ENCODE results near the gene GABBR2.
"Not testable (repeated sequence)": the region's sequence is repeated elsewhere in the genome, so short reads cannot be mapped to it uniquely, and the experiment has no call there.

GABBR2 gene

GRCh38 chr9:98686961-98687855 is 21.5 kb downstream of the GABBR2 start:
- no peak for DNase-seq (ENCODE audit: low read depth)

- DNase-seq (ENCODE audit: low read depth): not testable (repeated sequence)
Observed at GRCh38 chr9:98684816-98685215, 23.9 kb downstream of the GABBR2 start.

DNA sequence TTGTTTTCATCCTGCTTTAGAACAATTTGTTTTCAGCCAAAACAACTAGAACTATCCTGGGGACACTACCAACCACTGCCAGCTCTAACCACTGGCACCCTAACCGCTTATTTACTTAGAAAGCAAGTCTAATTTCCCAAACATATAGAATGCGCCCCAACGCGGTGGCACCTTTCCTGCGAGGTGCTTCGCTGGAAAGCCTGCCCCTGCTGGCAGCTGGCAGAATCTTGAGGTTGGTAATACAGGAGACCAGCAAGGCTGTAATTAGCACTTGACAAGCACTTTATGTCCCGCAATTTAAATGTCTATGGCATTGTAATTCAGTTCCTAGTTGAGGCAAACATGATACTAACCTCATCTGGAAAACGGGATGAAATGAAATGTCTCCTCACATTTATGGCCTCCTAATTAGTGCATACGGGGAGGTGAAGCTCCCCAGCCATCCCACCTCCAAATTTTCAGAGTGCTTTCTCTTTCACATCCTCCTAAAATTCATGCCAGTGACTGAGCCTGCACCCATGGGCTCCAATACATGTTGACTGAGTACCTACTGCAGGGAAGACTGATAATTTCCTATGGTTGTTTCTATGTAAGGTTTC is 30.4 kb downstream of the GABBR2 start:
- DNase-seq (ENCODE audit: low read depth): no peak

- DNase-seq (ENCODE audit: low read depth): no peak
Observed at GRCh38 chr9:98673681-98674080, 35.1 kb downstream of the GABBR2 start.

DNA sequence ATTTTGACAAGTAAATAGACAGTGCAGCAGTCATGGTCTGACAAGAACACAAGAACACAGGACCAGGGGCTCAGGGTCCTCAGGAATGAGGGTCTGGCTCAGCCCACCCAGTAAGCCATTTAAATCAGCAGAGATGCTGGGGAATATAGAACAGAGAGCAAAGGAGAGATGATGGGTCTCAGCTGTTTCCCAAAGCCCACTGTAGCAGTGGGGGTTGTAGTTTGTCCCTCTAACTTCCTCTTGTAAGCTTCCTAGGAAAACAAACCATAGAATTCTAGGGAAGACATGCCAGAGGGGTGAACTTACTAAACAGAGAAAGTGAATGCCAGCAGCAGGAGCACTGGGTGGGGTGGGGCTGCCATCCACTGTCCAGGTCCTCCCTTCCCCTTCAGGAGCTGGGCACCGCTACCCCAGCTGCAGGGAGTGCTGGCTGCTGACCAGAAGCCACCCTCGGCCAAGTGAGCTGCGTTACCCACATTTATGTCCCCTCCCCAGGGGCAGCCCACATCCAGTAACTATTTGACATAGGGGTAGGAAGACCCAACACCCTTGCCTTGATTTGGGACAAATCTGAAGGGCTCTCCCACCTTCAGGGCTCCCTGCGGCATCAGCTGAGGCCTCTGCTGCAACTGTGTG is 41.6 kb downstream of the GABBR2 start:
- no peak for DNase-seq (ENCODE audit: low read depth)

- DNase-seq (ENCODE audit: low read depth): no peak
Observed at GRCh38 chr9:98665501-98665900, 43.2 kb downstream of the GABBR2 start.

DNA sequence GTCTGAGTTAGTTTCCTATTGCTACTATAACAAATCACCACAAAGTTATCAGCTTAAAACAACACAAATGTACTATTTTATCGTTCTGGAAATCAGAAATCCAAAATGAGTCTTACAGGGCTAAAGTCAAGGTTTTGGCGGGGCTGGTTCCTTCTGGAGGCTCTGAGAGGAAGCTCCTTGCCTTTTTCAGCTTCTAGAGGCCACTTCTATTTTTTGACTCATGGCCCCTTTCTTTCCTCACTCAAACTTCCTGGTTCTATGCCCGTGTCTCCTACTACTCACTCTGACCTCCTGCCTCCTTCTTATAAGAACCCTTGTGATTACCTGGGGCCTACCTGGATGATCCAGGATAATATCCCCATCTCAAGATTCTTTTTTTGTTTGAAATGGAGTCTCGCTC is 48.2 kb downstream of the GABBR2 start:
- DNase-seq (ENCODE audit: low read depth): no peak

DNA sequence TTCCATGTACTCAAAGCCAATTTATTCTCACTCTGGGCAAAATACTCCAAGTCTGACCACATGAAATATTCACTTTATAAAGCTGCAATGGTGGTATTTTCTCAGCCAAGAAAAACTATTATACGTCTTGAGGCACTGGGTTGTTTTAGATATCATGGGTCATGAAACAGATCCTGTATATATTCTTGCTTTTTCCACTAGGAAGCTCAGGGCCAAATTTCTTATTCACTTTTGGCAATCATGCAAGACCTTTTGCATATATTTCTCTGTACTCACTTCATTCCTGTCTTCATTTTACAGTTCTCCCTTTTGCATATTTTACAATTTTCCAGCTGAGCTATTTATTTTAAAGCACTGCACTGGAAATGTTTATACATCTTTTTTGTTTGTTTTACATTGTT is 49.8 kb downstream of the GABBR2 start:
- DNase-seq (ENCODE audit: low read depth): no peak

- DNase-seq (ENCODE audit: low read depth): peak; percentile 53
Observed at GRCh38 chr9:98657897-98658296, 50.8 kb downstream of the GABBR2 start.

DNA sequence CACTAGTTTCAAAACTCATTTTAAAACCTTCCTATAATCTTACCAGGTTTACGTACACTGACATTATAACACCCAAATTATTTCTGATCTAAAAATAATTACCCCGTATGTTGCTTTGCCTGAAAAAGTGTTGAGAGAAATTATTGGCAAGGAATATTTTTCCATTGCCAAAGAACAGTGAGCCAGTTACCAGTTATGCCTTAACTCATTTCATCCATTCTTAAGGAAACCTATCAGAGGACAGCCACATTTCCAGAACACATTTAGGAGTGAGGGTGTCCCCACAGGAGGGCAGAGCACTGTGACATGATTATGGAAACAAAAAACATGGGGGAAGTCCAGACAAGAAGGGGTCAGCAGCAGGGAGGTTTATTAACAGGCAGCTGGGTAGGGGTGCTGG is 52.2 kb downstream of the GABBR2 start:
- DNase-seq (ENCODE audit: low read depth): no peak

DNA sequence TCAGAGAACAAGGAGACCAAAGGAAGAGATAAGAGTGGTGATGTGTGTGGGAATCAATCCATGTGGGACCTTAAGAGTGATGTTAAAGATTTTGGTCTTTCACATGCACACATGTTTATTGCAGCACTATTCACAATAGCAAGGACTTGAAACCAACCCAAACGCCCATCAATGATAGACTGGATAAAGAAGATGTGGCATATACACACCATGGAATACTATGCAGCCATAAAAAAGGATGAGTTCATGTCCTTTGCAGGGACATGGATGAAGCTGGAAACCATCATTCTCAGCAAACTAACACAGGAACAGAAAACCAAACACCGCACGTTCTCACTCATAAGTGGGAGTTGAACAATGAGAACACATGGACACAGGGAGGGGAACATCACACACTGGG is 53.3 kb downstream of the GABBR2 start:
- not testable (repeated sequence) for DNase-seq (ENCODE audit: low read depth)

- peak; percentile 85 for DNase-seq (ENCODE audit: low read depth)
Observed at GRCh38 chr9:98654247-98654646, 54.5 kb downstream of the GABBR2 start.

DNA sequence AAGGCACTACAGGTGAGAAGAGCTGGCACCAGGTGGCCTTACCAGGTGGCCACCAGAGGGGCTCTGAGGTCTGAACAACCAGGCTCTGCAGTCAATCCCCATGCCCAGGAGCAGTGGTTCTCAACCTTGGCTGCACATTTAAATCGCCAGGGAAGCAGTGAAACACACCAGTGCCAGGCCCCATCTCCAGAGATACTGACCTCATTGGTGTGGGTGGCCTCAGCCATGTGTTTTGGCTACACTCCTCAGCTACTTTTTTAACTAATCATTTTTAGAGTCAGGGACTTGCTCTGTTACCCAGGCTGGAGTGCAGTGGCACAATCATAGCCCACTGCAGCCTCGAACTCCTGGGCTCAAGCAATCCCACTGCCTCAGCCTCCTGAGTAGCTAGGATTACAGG is 56.0 kb downstream of the GABBR2 start:
- no peak for DNase-seq (ENCODE audit: low read depth)

GRCh38 chr9:98652302-98652701 is 56.4 kb downstream of the GABBR2 start:
- DNase-seq (ENCODE audit: low read depth): no peak

DNA sequence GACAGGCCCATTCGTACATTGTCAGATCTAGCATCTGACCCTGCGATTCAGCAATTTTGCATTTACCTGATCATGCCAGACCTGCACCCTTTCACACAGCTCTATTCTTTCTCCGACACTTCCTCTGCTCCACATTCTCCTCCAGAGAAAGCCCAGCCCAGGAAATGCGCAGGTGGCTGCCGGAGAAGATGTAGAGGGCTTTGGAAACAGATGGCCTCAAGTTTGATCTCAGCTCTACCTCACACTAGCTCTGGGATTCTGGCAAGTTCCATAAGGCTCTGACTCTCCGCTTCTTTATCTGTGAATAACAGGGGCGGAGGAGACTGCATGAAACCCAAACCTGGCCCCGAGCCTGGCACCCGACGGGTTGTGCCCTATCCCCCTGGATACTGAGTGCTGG is 61.5 kb downstream of the GABBR2 start:
- no peak for DNase-seq (ENCODE audit: low read depth)

DNA sequence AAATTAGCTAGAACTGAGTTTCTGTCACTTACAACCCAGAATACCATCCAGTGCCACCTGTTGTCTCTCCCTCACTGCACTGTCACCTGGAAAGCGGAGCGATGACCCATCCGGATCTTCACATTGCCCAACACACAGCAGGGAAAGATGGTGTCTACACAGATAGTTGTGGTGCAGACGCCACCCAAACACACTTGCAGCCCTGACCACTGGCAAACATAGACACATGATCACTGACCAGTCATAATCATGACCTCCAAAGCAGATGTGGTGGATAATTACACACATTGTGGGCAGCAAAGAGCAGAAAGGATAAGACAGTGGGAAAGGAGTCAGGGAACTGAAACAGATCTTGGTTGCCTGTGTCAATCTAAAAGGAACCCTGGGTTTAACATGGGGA is 64.7 kb downstream of the GABBR2 start:
- DNase-seq (ENCODE audit: low read depth): no peak

DNA sequence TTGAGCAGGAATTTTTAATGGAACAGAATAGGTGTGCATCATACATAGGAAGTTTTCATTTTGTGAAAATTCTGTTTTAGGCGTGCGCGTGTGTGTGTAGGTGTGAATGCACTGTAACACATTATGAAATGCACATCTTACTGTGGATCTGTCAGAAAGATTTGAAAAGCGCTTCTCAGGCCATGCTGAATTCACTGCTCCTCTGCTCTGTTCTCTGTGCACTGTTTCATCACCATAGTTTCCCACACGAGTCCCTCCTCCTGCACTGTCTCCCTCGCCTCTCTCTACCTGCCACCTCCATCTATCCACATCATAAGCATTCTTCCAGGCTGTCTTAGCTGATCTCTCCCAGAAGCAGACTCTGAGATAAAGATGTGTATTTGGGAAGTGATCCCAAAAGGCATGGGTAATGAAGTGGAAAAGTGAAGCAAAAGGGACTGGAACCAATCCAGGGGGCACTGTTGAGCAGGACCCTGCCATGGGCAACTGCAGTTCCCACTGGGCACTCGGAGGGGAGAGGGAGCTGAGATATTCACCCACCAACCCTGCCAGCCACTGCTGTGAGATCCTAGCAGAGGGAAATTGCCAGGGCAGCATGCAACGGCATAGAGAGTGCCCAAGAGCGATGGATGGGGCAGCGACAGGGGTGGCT is 65.9 kb downstream of the GABBR2 start:
- no peak for DNase-seq (ENCODE audit: low read depth)

DNA sequence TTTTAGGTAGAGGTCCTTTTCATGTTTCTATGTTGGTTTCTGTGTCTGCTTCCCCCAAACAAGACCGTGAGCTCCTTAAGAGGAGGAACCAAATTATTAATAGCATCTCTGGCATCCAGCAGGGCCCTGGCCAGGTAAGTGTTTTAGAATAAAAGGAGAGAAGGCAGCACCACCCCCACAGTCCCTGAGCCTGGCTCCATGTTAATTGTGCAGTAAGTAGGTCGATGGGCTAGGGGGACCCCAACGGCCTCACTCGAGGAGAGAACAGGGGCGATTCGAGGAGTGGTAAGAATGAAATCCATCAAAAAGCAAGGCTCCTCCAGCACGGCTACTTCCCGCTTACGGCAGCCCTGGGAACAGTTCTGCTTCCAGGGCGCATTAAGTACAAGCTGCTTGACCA is 67.0 kb downstream of the GABBR2 start:
- DNase-seq (ENCODE audit: low read depth): no peak

DNA sequence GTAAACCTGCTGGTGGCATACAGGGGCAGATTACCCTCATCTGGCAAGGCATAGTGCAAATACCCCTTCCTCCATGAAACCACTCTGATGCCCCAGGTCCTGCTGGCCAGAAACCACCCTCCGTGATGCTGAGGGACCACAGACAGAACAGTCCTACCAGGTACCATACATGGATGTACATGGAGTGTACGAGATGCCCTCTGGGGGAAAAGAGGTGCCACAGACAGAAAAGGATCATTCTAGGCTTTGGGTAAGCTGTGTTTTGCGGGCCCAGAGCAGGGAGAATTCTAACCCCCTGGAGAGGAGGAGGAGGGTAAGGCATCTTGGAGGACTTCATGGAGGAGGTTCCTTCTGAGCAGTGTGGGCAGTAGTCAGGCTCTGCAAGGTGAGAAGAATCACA is 68.3 kb downstream of the GABBR2 start:
- no peak for DNase-seq (ENCODE audit: low read depth)

- DNase-seq (ENCODE audit: low read depth): no peak
Observed at GRCh38 chr9:98639133-98639532, 69.6 kb downstream of the GABBR2 start.

- DNase-seq (ENCODE audit: low read depth): no peak
Observed at GRCh38 chr9:98637381-98637780, 71.4 kb downstream of the GABBR2 start.

- no peak for DNase-seq (ENCODE audit: low read depth)
Observed at GRCh38 chr9:98635374-98635773, 73.4 kb downstream of the GABBR2 start.
